ENCODE measurements around the gene CPM.

DNA sequence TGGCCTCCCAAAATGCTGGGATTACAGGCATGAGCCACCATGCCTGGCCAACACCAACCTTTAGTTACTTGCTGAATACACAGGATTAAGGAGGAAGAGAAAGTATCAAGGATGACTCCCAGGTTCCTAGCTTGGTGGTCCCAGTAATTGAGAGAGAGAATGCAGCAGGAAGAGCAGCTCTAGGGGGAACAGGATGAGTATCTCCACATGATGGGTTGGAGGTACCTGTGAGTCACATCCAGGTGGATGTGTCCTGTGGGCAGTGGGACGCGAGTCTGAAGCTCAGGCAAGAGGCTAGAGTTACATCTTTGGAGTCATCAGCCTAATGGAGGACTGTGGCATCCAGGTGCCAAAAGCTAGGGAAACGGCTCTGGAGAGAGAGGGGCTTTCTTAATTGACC is 77.9 kb downstream of the CPM start:
- TF ChIP-seq, protein P1, sequence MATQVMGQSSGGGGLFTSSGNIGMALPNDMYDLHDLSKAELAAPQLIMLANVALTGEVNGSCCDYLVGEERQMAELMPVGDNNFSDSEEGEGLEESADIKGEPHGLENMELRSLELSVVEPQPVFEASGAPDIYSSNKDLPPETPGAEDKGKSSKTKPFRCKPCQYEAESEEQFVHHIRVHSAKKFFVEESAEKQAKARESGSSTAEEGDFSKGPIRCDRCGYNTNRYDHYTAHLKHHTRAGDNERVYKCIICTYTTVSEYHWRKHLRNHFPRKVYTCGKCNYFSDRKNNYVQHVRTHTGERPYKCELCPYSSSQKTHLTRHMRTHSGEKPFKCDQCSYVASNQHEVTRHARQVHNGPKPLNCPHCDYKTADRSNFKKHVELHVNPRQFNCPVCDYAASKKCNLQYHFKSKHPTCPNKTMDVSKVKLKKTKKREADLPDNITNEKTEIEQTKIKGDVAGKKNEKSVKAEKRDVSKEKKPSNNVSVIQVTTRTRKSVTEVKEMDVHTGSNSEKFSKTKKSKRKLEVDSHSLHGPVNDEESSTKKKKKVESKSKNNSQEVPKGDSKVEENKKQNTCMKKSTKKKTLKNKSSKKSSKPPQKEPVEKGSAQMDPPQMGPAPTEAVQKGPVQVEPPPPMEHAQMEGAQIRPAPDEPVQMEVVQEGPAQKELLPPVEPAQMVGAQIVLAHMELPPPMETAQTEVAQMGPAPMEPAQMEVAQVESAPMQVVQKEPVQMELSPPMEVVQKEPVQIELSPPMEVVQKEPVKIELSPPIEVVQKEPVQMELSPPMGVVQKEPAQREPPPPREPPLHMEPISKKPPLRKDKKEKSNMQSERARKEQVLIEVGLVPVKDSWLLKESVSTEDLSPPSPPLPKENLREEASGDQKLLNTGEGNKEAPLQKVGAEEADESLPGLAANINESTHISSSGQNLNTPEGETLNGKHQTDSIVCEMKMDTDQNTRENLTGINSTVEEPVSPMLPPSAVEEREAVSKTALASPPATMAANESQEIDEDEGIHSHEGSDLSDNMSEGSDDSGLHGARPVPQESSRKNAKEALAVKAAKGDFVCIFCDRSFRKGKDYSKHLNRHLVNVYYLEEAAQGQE (IDR thresholded peaks at IDR 0.05; ENCODE audit: insufficient read depth in 1 of 2, low read depth in 2 of 2, low read length in 2 of 2), result no peak
- no peak for TF ChIP-seq TAF1 (IDR thresholded peaks at IDR 0.05; ENCODE audit: borderline replicate concordance, insufficient read depth, low read length)
- TF ChIP-seq POLR2AphosphoS5 (IDR thresholded peaks at IDR 0.05; ENCODE audit: low read depth, low read length), result no peak
- TF ChIP-seq SIN3A (IDR thresholded peaks at IDR 0.05; ENCODE audit: borderline replicate concordance, insufficient read depth, low read length), result no peak

Measured in PFSK-1 (cell line).